Stimulated activated naive CD4-positive, alpha-beta T cell treated with Interleukin-2 at 50 U/mL for 16 hours (primary cell): ENCODE results near the gene TMX1.
A peak's percentile ranks its signal among the peaks of the same experiment; 100 is the strongest.
"Not testable (repeated sequence)": the region's sequence is repeated elsewhere in the genome, so short reads cannot be mapped to it uniquely, and the experiment has no call there.

Source experiments
- DNase-seq: peaks from one replicate; lab custom pipeline; 2025; lab: John Stamatoyannopoulos, UW

TMX1 gene

GRCh38 chr14:51239813-51240803 lies at the start of gene TMX1:
Gene TMX1, plus strand, starts transcription at chr14:51240247. Its CDS starts 46 bp downstream, at chr14:51240293.
- DNase-seq = peak; percentile 85

- no peak for DNase-seq
Observed at GRCh38 chr14:51201890-51202289, 38.2 kb upstream of the TMX1 start.

GRCh38 chr14:51202914-51203665 lies 37.0 kb upstream of the TMX1 start:
- no peak for DNase-seq

GRCh38 chr14:51203881-51204280 lies 36.2 kb upstream of the TMX1 start:
- DNase-seq = no peak

GRCh38 chr14:51205486-51205885 lies 34.6 kb upstream of the TMX1 start:
- no peak for DNase-seq

GRCh38 chr14:51206462-51206861 lies 33.6 kb upstream of the TMX1 start:
- DNase-seq = no peak

GRCh38 chr14:51207621-51208020 lies 32.4 kb upstream of the TMX1 start:
- no peak for DNase-seq

GRCh38 chr14:51208982-51209381 lies 31.1 kb upstream of the TMX1 start:
- DNase-seq = no peak

- no peak for DNase-seq
Observed at GRCh38 chr14:51209457-51209856, 30.6 kb upstream of the TMX1 start.

GRCh38 chr14:51210594-51210993 lies 29.5 kb upstream of the TMX1 start:
- no peak for DNase-seq

GRCh38 chr14:51211149-51211548 lies 28.9 kb upstream of the TMX1 start:
- no peak for DNase-seq

- DNase-seq = no peak
Observed at GRCh38 chr14:51216602-51217001, 23.4 kb upstream of the TMX1 start.

- no peak for DNase-seq
Observed at GRCh38 chr14:51219473-51220448, 20.3 kb upstream of the TMX1 start.

GRCh38 chr14:51223463-51223862 lies 16.6 kb upstream of the TMX1 start:
- DNase-seq = not testable (repeated sequence)

- no peak for DNase-seq
Observed at GRCh38 chr14:51224551-51224950, 15.5 kb upstream of the TMX1 start.

- DNase-seq = no peak
Observed at GRCh38 chr14:51225751-51226150, 14.3 kb upstream of the TMX1 start.

- DNase-seq = no peak
Observed at GRCh38 chr14:51228391-51228790, 11.7 kb upstream of the TMX1 start.

- DNase-seq = no peak
Observed at GRCh38 chr14:51228890-51229289, 11.2 kb upstream of the TMX1 start.

- DNase-seq = no peak
Observed at GRCh38 chr14:51236314-51236713, 3.7 kb upstream of the TMX1 start.

GRCh38 chr14:51240804-51241380 lies 845 bp downstream of the TMX1 start:
- DNase-seq = no peak
